A673 (cell line): ENCODE data around the gene AGBL4. TPM values are rescaled to one million over a fixed set of nuclear protein-coding genes. Genes with fewer than 3 reads are reported as not detected.
"Not testable (repeated sequence)": the region's sequence is repeated elsewhere in the genome, so short reads cannot be mapped to it uniquely, and the experiment has no call there.

Source experiments
- BruUV-seq: library from RNA; stranded (reverse); fragments of 400-500 nt; replicated peaks from 2 replicates; lab custom pipeline; 2021; lab: Mats Ljungman, UMichigan
- CTCF ChIA-PET: fragments of 300-600 bp; sonication (Branson Sonifier 250); formaldehyde crosslinking; loops from one replicate; lab custom pipeline; 2022; ENCODE audit warnings: antibody characterized with exemption; lab: Charles Lee
- POLR2A ChIA-PET: fragments of 300-600 bp; sonication (Branson Sonifier 250); formaldehyde crosslinking; loops from one replicate; lab custom pipeline; 2022; ENCODE audit warnings: antibody characterized with exemption; ENCODE audit not compliant: low non-redundant PET; lab: Charles Lee
- DNase-seq: peaks from one replicate; pipeline ENCODE4 v3.0.0-alpha.2; 2015; ENCODE audit warnings: low spot score
- H3K27ac ChIP-seq: fragments of 200-600 bp; sonication (generic); 2 replicates; pipeline ENCODE4 v1.5.1; 2016; ENCODE audit warnings: mixed run types, low read depth, mild to moderate bottlenecking, mixed read lengths, antibody characterized with exemption, low read length; ENCODE audit not compliant: poor library complexity, severe bottlenecking
- H3K27me3 ChIP-seq: fragments of 200-600 bp; sonication (generic); replicated peaks from 2 replicates; pipeline ENCODE4 v1.6.1; 2017; ENCODE audit warnings: mixed run types, low read depth, mild to moderate bottlenecking, mixed read lengths, antibody characterized with exemption, low read length; ENCODE audit not compliant: insufficient read depth, poor library complexity
- H3K36me3 ChIP-seq: fragments of 200-600 bp; sonication (generic); 2 replicates; pipeline ENCODE4 v1.6.1; 2016; ENCODE audit warnings: mixed run types, mild to moderate bottlenecking, mixed read lengths, antibody characterized with exemption, low read length; ENCODE audit not compliant: insufficient read depth, poor library complexity, severe bottlenecking
- H3K4me1 ChIP-seq: fragments of 200-600 bp; sonication (generic); 2 replicates; pipeline ENCODE4 v1.6.1; 2017; ENCODE audit warnings: mixed run types, mild to moderate bottlenecking, mixed read lengths, antibody characterized with exemption, low read length; ENCODE audit not compliant: insufficient read depth, poor library complexity, severe bottlenecking
- H3K4me3 ChIP-seq: fragments of 200-600 bp; sonication (generic); 2 replicates; pipeline ENCODE4 v1.5.1; 2016; ENCODE audit warnings: low read depth, mixed run types, mild to moderate bottlenecking, mixed read lengths, low read length; ENCODE audit not compliant: poor library complexity, severe bottlenecking
- H3K9me3 ChIP-seq: fragments of 200-600 bp; sonication (generic); 2 replicates; pipeline ENCODE4 v1.6.1; 2016; ENCODE audit warnings: mixed run types, low read depth, mild to moderate bottlenecking, mixed read lengths, antibody characterized with exemption, low read length; ENCODE audit not compliant: poor library complexity, severe bottlenecking
- CTCF ChIP-seq: fragments of 300-800, 200-600 bp; sonication (generic); conservative IDR thresholded peaks from 2 replicates; pipeline ENCODE4 v1.5.1; 2017; ENCODE audit warnings: low read depth, mild to moderate bottlenecking, antibody characterized with exemption, low read length, moderate library complexity, mixed read lengths
- EZH2 ChIP-seq: fragments of 200-600 bp; sonication (generic); IDR thresholded peaks from 2 replicates; pipeline ENCODE4 v1.6.1; 2017; ENCODE audit warnings: borderline replicate concordance, low read depth, mild to moderate bottlenecking, mixed read lengths, antibody characterized with exemption, low read length; ENCODE audit not compliant: poor library complexity, severe bottlenecking
- intact Hi-C: fragments of 100-400 bp; cut with micrococcal nuclease; formaldehyde crosslinking; loops from one replicate; pipeline ENCODE4 v1.10.0; 2022; ENCODE audit not compliant: unreplicated experiment
- total RNA-seq: library from RNA; stranded (reverse); gene quantifications from 2 replicates; pipeline ENCODE4 v1.2.3, GENCODE V29; 2021

Gene AGBL4
- total RNA-seq, 1 experiment from 2014 or later, result 0.32 TPM

- intact Hi-C loops, result no loop called here
- CTCF ChIA-PET, result no interaction called here
- POLR2A ChIA-PET, result no interaction called here
- BruUV-seq, result no TSS peak
- Histone ChIP-seq H3K27me3 (no peaks in the 10 kb centered on the region), H3K9me3 (no peaks in the 10 kb centered on the region), H3K4me3 (no peak overlapping the region), H3K27ac (no peak overlapping the region), H3K4me1 (no peaks in the 10 kb centered on the region), H3K36me3 (no peaks in the 10 kb centered on the region)
- no peak for TF ChIP-seq EZH2
- no peak for TF ChIP-seq CTCF
- no peak for DNase-seq
Observed at GRCh38 chr1:49817681-49818080, 206.1 kb downstream of the AGBL4 start.

- H3K36me3 ChIP-seq, DNase-seq, CTCF ChIA-PET, BruUV-seq, H3K27ac ChIP-seq, intact Hi-C loops, H3K9me3 ChIP-seq, H3K27me3 ChIP-seq, H3K4me3 ChIP-seq, POLR2A ChIA-PET, H3K4me1 ChIP-seq: not testable (repeated sequence)
Observed at GRCh38 chr1:49787013-49787412, 236.7 kb downstream of the AGBL4 start.

DNA sequence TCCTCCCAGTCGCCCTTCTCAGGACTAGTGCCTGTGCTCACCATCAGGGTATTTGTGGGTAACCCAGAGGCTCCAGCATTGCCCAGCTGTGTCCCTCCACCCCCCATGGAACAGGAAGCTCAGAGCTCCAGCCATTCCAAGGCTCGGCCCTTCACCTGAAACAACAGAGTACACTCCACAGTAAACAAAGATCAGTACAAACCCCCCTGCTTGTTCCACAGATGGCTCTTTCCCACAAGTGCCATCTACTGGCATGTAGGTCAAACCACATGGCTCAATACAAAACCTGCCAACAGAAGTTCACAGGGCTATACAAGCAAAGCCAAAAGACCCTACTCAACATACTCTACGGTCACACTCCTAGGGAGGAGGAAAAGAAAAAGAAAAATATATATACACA lies 258.7 kb downstream of the AGBL4 start:
- H3K27ac ChIP-seq, result no peak overlapping the region
- H3K4me1 ChIP-seq, result no peaks in the 10 kb centered on the region
- BruUV-seq, result no TSS peak
- peak; percentile 51 for TF ChIP-seq CTCF
- no peak for TF ChIP-seq EZH2
- H3K36me3 ChIP-seq, result no peaks in the 10 kb centered on the region
- no peaks in the 10 kb centered on the region for H3K9me3 ChIP-seq
- ChIA-PET POLR2A (no interaction called here), CTCF (no interaction called here)
- intact Hi-C loops, result no loop called here
- DNase-seq, result peak; percentile 41
- H3K27me3 ChIP-seq, result no peaks in the 10 kb centered on the region
- H3K4me3 ChIP-seq, result no peak overlapping the region

- intact Hi-C loops, BruUV-seq, H3K4me1 ChIP-seq, H3K4me3 ChIP-seq, H3K36me3 ChIP-seq, POLR2A ChIA-PET, H3K27me3 ChIP-seq, DNase-seq, H3K9me3 ChIP-seq, CTCF ChIA-PET, H3K27ac ChIP-seq: not testable (repeated sequence)
Observed at GRCh38 chr1:49738118-49738517, 285.6 kb downstream of the AGBL4 start.
